D721Med (cell line): Measurements from ENCODE around the gene MDP1.

ENCODE experiments used
- DNase-seq: peaks from one replicate; pipeline ENCODE4 v3.0.0; 2011; ENCODE audit warnings: low spot score; ENCODE audit not compliant: insufficient read length
- FAIRE-seq: peaks from 2 replicates; lab custom pipeline; 2011; peaks lifted over from hg19 to GRCh38; lab: Jason Lieb, UNC
- TF ChIP-seq, protein P1 (sequence below): IDR thresholded peaks from 2 replicates; pipeline ENCODE4 v1.5.1; 2012; ENCODE audit warnings: mild to moderate bottlenecking, control low read depth; ENCODE audit not compliant: insufficient read depth; ENCODE audit errors: missing control alignments

The MDP1 gene

DNA sequence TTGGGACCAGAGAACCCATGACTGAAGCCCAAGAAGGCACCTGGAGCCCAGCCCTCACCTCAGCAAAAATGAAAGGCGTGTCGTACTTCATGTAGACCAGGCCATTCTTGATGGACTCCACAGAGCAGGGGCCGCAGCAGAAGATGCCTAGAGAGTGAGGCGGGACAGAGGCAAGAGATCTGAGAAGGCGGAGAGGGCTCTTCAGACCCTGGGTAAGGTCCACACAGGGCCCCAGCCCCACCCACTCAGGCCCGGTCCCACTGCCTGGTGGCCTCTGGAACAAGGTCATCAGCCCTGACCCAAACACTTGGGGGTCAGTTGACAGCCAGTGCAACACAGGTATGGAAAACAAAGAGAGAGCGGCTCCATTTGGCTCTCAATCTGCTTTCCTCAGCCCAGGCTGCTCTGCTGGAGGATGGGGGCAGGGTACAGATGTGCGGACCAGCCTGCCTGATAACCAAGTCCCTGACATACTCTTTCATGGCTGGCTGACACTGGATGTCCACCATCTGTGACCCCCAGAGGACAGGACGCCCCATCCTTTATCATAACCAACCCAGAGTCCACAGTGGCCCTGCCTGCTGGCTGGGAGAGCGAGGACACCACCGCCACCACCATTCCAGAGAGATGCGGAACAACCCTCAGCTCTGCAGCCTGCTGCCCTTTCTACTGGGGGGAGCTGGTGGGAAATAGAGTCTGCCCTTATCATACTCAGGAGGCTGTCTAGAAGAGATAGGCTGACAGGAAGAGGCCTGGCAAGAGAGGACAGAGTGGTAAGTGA, 40.3 kb upstream of the MDP1 start:
- DNase-seq = no peak
- FAIRE-seq = no peak
- TF ChIP-seq, protein P1, sequence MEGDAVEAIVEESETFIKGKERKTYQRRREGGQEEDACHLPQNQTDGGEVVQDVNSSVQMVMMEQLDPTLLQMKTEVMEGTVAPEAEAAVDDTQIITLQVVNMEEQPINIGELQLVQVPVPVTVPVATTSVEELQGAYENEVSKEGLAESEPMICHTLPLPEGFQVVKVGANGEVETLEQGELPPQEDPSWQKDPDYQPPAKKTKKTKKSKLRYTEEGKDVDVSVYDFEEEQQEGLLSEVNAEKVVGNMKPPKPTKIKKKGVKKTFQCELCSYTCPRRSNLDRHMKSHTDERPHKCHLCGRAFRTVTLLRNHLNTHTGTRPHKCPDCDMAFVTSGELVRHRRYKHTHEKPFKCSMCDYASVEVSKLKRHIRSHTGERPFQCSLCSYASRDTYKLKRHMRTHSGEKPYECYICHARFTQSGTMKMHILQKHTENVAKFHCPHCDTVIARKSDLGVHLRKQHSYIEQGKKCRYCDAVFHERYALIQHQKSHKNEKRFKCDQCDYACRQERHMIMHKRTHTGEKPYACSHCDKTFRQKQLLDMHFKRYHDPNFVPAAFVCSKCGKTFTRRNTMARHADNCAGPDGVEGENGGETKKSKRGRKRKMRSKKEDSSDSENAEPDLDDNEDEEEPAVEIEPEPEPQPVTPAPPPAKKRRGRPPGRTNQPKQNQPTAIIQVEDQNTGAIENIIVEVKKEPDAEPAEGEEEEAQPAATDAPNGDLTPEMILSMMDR = no peak

DNA sequence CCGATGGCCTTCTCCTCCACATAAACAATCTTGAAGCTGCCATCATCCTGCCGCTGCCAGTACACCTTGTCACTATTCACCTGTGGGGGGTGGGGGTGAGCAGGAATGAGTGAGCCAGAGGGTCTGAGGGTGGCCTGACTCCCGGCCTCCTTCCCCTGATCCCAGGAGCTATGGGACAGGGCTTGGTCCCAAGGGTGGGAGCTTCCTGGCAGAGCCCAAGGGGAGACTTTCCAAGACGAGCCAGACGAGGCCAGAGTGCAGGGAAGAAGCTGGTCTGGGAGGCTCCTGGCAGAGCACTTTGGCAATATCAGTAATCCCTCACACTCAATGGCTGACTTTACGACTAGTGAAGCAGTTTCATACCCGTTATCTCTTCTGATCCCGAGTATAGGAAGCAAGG, 39.6 kb upstream of the MDP1 start:
- TF ChIP-seq, protein P1 = no peak
- FAIRE-seq (no peak), DNase-seq (no peak)

DNA sequence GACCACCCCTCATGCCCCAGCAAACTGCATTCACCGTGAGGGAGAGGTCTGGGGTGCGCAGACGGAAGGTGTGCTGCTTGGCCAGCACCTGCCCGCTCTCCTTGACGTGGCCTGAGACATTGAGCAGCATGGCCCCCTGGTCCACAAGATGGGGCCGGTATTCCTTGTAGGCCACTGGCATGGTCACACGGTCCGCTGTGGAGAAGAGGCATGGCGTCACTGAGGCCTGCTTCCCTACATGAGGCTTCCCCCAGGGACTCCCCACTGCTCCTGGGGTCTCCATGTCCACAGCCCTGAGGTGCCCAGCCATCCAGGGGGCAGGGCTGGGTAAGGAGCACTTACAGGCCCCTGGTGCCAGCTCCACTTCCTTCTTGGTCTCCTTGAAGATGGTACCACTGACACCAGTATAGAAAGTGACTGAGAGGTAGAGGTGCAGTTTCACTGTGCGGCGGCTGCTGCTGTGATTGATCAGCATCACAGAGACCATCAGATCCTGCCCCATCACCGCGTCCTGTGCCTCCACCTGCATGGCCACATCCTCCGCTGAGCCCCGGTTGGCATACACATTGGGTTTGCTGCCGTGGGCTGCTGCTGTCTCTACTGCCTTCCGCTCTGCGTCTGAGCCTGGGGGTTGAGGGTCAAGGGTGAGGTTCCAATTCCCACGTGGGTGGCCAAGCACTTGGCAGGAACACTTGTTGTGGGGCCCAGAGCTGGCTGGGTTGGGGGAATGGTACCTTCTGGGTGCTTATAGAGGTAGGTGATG, 38.9 kb upstream of the MDP1 start:
- TF ChIP-seq, protein P1 = no peak
- no peak for DNase-seq
- no peak for FAIRE-seq

GRCh38 chr14:24253936-24254335, 38.1 kb upstream of the MDP1 start:
- TF ChIP-seq, protein P1 = no peak
- no peak for DNase-seq
- no peak for FAIRE-seq

DNA sequence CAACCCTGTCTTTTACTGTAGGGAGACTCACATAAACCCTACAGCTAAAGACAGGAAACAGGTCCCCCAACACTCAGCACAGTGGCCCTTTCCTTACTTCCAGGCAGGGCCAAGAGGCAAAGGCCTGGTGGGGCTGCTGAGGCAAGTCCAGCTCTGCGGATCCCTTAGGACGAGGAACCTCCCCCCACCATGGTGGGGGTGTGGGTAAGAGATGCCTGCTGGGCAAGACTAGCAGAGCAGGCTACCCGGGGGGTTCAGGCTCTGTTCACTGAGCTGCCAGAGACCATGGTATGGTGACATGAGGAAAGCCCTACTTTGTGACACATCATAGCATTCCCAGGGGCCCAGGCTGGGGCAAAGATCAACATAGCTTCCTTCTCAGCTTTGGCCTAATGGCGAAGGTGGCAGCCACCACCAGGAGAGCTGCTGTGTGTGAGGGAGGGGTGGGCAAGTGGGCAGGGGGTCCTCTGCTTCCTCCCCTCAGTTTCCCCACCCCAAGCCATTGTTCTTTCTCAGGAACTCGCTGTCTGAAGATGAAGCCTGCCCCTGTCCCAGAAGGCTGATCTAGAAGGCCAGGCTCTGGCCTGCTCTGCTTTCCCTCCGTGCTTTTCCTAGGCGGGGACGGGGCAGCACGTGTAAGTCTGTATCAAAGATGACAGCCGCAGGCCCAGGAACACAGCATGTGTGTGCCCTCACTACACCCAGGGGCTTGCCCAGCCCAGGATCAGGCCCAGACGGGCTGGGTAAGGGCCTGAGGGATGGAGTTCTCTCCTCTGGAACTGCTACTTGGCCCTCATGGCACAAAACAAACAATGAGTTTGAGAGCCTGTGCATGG, 36.6 kb upstream of the MDP1 start:
- TF ChIP-seq, protein P1 = no peak
- FAIRE-seq = no peak
- no peak for DNase-seq

DNA sequence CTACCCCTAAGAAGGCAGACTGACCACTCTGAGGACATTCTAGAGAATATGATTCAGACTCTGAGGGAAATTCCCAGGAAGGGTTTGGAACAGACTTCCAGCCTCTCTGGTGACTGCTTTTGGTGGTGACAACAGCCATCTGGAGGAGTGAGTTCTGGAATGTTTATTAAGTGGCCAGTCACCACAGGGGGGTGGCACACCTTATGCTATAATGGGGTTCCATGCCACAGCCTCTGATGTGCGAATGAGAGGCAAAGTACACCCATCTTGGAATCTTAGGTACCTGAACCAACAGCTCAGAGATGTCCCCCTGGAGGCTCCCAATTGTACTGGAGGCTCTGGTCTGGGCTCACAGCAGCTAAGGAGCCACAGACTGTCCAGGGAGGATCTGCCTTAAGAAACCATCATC, 36.0 kb upstream of the MDP1 start:
- no peak for FAIRE-seq
- no peak for DNase-seq
- TF ChIP-seq, protein P1 = no peak
